GM10266 (cell line): ENCODE measurements around the gene ERGIC1.

ENCODE experiments used
- DNase-seq: peaks from one replicate; pipeline ENCODE4 v3.0.0; 2012; ENCODE audit errors: extremely low spot score
- TF ChIP-seq, protein P1 (sequence below): IDR thresholded peaks from 2 replicates; pipeline ENCODE4 v1.5.1; 2012; ENCODE audit warnings: mild to moderate bottlenecking, low read depth; ENCODE audit not compliant: control insufficient read depth, insufficient read depth; ENCODE audit errors: missing control alignments

ERGIC1 gene

DNA sequence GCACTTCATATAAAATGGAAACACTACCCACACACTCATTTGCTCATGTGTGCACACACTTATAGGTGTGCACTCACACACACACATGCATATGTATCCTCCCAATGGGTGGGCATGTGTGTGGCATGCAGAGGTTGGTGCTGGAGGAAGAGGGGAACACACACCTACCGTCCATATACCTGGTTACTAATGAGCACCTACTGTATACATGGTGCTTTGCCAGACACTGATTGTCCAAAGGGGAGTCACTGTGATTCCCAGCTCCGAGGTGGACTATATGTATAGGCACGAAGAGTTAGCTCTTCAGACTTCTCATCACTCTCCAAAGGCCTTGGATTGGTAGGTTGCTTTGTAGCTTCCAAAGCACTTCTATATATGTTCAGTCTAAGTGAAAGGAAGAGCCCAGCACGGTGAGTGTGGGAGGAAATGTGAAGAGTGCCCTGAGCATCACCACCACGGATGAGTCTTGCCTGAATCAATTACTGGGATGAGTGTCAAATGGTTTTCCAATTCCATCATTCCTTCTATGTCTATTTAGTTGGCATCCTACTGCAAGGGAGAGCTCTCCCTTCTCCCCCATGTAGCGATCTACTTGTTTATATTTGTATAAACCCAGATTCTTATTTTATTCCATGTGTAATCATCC is 12.6 kb upstream of the ERGIC1 start:
- TF ChIP-seq, protein P1, sequence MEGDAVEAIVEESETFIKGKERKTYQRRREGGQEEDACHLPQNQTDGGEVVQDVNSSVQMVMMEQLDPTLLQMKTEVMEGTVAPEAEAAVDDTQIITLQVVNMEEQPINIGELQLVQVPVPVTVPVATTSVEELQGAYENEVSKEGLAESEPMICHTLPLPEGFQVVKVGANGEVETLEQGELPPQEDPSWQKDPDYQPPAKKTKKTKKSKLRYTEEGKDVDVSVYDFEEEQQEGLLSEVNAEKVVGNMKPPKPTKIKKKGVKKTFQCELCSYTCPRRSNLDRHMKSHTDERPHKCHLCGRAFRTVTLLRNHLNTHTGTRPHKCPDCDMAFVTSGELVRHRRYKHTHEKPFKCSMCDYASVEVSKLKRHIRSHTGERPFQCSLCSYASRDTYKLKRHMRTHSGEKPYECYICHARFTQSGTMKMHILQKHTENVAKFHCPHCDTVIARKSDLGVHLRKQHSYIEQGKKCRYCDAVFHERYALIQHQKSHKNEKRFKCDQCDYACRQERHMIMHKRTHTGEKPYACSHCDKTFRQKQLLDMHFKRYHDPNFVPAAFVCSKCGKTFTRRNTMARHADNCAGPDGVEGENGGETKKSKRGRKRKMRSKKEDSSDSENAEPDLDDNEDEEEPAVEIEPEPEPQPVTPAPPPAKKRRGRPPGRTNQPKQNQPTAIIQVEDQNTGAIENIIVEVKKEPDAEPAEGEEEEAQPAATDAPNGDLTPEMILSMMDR: no peak
- DNase-seq: no peak

DNA sequence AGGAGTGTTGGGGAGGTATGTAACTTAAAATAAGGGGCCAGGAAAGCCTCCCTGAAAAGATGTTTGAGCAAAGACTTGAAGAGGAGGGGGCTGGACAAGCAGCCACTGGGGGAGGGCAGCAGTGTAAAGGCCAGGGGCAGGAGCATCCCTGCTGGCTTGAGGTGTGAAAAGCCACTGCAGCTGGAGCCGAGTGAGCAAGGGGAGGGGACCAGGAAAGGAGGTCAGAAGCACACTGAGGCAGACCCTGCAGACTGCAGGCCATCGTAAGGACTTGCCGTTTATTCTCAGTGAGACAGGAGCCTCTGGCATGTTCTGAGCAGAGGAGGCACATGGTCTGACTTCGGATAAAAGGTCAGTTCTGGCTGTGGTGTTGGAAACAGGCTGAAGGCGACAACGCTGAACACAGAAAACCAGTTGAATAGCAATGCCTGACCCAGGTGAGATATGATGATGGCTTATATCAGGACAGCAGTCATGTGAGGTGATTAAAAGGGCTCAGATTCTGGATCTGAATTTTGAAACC is 10.2 kb upstream of the ERGIC1 start:
- no peak for DNase-seq

DNA sequence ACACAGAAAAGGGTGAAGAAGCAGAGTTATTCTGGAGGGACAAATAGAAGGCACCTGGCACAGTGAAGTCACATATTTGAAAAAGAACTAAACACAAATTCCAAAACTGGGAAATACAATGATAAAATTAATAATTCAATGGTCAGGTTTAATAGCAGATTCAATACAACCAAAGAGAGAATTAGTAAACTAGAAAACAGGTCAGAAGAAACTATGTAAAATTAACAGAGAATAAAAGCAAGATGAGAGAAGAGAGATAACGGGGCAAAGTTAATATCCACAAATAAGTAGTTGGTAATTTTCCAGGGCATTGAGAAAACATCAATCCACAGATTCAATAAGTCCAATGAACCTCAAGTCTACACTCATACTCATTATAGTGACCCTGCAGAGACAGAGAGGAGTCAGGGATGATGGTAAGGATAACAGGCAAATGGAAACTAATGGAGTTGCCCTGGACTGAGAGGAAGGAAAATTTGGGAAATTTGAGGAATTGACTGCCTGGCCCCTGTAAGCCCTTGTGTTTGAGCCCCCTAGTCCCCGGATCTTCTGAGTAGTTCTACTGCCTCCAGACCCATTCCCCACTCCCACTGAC is 8.3 kb upstream of the ERGIC1 start:
- TF ChIP-seq, protein P1: no peak
- no peak for DNase-seq

More for the DNA sequence above, 10.2 kb upstream of the ERGIC1 start:
- TF ChIP-seq, protein P1: no peak

DNA sequence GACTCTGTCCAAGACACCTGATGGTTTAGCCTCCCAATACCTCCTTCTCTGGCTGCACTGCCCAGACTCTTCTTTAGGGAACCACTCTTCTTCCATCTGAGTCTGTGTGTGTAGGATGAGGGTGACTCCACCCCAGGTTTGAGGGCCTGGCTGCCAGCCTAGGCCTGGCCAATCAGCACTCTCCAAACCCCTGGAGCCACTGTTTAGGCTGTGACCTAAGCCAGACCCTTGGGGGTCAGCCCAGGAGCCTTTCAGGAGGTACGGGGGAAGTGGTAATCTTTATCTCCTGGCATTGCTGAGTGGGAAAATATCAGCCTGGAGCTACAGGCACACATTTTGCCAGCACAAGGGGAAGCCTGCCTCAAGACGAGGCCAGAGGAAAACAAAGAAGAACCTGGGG is 6.2 kb upstream of the ERGIC1 start:
- DNase-seq: no peak
- TF ChIP-seq, protein P1: no peak

DNA sequence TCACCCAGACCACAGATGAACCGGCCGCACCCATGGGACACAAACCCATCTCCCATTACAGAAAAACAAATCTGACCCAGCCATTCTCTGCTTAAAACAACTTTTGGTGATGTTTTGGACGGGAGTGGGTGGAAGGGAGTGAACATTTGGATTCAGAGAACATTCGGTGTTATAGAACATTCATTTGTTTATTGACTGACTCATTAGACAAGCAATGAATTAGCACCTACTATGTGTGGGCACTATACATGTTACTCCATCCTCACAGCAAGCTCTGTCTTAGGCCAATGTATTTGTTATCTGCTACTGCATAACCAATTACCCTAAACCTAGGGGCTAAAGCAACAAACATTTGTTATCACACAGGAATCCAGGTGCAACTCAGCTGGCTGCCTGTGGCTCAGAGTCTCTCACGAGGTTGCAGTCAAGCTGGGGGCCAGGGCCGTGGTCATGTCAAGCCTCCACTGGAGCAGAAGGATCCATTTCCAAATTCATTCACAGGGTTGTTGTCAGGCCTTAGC is 5.1 kb upstream of the ERGIC1 start:
- TF ChIP-seq, protein P1: no peak
- DNase-seq: no peak

DNA sequence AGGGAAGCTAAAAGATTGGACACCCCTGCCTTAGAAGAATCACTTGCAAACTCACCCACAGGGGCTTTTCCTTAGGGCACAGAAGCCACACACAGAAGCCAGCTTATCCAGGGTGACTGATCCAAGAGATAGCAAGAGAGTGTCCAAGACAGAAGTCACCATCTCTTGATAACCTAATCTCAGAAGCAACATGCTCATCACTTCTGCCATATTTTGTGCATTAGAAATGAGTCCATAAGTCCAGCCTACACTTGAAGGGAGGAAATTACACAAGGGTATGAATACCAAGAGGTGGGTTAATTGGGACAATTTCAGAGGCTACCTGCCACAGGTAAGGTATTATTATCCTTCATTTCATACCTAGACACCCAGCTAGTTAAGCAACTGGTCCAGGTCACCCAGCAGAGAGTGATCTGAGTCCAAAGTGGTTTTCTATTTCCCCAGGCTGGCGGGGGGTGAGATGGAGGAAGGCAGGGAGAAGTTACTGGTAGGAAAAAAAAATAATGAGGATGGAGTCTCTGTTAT is 3.7 kb upstream of the ERGIC1 start:
- DNase-seq: no peak
- TF ChIP-seq, protein P1: no peak

DNA sequence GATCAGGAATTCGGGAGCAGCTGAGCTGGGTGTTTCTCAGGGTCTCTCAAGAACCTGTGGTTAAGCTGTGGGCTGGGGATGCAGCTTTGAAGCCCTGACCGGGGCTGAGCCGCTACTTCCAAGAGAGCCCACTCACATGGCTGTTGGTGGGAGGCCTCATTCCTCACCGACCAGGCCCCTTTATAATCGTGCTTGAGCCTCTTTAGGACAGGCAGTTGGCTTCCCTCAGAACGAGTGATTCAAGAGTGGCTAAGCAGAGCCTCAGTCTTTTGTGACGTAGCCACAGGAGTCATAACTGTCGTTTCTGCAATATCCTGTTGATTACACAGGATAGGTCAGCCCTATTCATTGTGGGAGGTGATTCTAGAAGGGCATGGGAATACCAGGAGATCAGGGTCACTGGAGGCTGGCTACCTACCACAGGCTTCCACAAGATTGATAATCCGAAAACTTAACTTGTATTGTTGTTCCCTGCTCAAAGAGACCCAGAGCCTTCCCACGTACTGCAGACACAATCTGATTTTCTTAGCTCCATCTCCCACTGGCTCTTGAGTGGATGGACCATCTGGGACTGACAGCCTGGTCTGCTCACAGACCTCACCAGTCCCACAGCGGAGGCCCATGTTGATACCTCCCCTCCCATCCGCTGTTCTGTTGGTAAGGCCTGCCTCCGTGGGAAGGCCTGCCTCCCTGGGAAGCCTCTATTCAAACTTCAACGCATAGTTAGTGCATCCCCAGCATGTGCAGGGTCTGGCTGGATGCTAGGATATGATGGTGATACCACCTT is 3.0 kb upstream of the ERGIC1 start:
- TF ChIP-seq, protein P1: no peak
- no peak for DNase-seq
